Measurements from ENCODE around the gene MEIKIN.

MEIKIN gene

GRCh38 chr5:131771692-131772091, 173.8 kb downstream of the MEIKIN start:
- no peak for DNase-seq (ENCODE audit: low read depth in 3 of 3)

GRCh38 chr5:131769961-131770360, 175.5 kb downstream of the MEIKIN start:
- DNase-seq (ENCODE audit: low read depth in 3 of 3) = no peak

- no peak for DNase-seq (ENCODE audit: low read depth in 3 of 3)
Measured at GRCh38 chr5:131769336-131769735, 176.1 kb downstream of the MEIKIN start.

GRCh38 chr5:131767891-131768290, 177.6 kb downstream of the MEIKIN start:
- DNase-seq (ENCODE audit: low read depth in 3 of 3) = no peak

GRCh38 chr5:131766689-131767088, 178.8 kb downstream of the MEIKIN start:
- DNase-seq (ENCODE audit: low read depth in 3 of 3) = no peak

GRCh38 chr5:131765261-131765660, 180.2 kb downstream of the MEIKIN start:
- DNase-seq (ENCODE audit: low read depth in 3 of 3) = no peak

GRCh38 chr5:131763968-131764367, 181.5 kb downstream of the MEIKIN start:
- no peak for DNase-seq (ENCODE audit: low read depth in 3 of 3)

- no peak for DNase-seq (ENCODE audit: low read depth in 3 of 3)
Measured at GRCh38 chr5:131760793-131761192, 184.7 kb downstream of the MEIKIN start.

- DNase-seq (ENCODE audit: low read depth in 3 of 3) = no peak
Measured at GRCh38 chr5:131759704-131760103, 185.8 kb downstream of the MEIKIN start.

- no peak for DNase-seq (ENCODE audit: low read depth in 3 of 3)
Measured at GRCh38 chr5:131758520-131758900, 187.0 kb downstream of the MEIKIN start.

- no peak for DNase-seq (ENCODE audit: low read depth in 3 of 3)
Measured at GRCh38 chr5:131757830-131758519, 187.5 kb downstream of the MEIKIN start.
